Parathyroid adenoma (tissue), 2 donors: ENCODE data around the gene LY6G6C.
"Not testable (repeated sequence)": the region's sequence is repeated elsewhere in the genome, so short reads cannot be mapped to it uniquely, and the experiment has no call there.

Experiments used
- H2AFZ ChIP-seq: fragments of 300-600 bp; sonication (generic); one replicate; pipeline ENCODE4 v1.7.0; 2017; ENCODE audit warnings: antibody characterized with exemption, mild to moderate bottlenecking
- H3K27ac ChIP-seq: fragments of 300-600 bp; sonication (generic); one replicate; pipeline ENCODE4 v1.7.0; 2017
- H3K27me3 ChIP-seq: fragments of 300-600 bp; sonication (generic); one replicate; pipeline ENCODE4 v1.7.0; 2017; ENCODE audit warnings: low read length; ENCODE audit not compliant: control insufficient read depth, insufficient read depth
- H3K36me3 ChIP-seq: fragments of 300-600 bp; sonication (generic); one replicate; pipeline ENCODE4 v1.7.0; 2017; ENCODE audit warnings: low read length; ENCODE audit not compliant: control insufficient read depth, insufficient read depth
- H3K4me1 ChIP-seq: fragments of 300-600 bp; sonication (generic); one replicate; pipeline ENCODE4 v1.7.0; 2017; ENCODE audit warnings: control low read depth
- H3K4me2 ChIP-seq: fragments of 300-600 bp; sonication (generic); one replicate; pipeline ENCODE4 v1.7.0; 2017; ENCODE audit warnings: low read length
- H3K4me3 ChIP-seq: fragments of 300-600 bp; sonication (generic); one replicate; pipeline ENCODE4 v1.7.0; 2017; ENCODE audit warnings: low read depth, low read length
- H3K79me2 ChIP-seq: fragments of 300-600 bp; sonication (generic); one replicate; pipeline ENCODE4 v1.7.0; 2017; ENCODE audit warnings: control low read depth
- H3K9ac ChIP-seq: fragments of 300-600 bp; sonication (generic); one replicate; pipeline ENCODE4 v1.7.0; 2017; ENCODE audit warnings: mild to moderate bottlenecking
- H3K9me3 ChIP-seq: fragments of 300-600 bp; sonication (generic); one replicate; pipeline ENCODE4 v1.7.0; 2017; ENCODE audit warnings: low read length; ENCODE audit not compliant: control insufficient read depth
- CTCF ChIP-seq: fragments of 300-600 bp; sonication (generic); IDR thresholded peaks from one replicate; pipeline ENCODE4 v1.7.0; 2017; ENCODE audit warnings: antibody characterized with exemption, mild to moderate bottlenecking
- donor health status: primary hyperparathyroidism.

The LY6G6C gene

GRCh38 chr6:31710523-31711219 is 10.9 kb downstream of the LY6G6C start:
- no peak overlapping the region for H3K4me2 ChIP-seq
- no peaks in the 10 kb centered on the region for H3K36me3 ChIP-seq
- H3K9me3 ChIP-seq: no peaks in the 10 kb centered on the region
- H3K27ac ChIP-seq: no peak overlapping the region
- H3K4me3 ChIP-seq: no peak overlapping the region
- no peak overlapping the region for H3K9ac ChIP-seq
- no peak for TF ChIP-seq CTCF
- no peaks in the 10 kb centered on the region for H3K27me3 ChIP-seq
- H3K79me2 ChIP-seq: no peaks in the 10 kb centered on the region
- H3K4me1 ChIP-seq: no peaks in the 10 kb centered on the region
- H2AFZ ChIP-seq: no peak overlapping the region

- H3K79me2 ChIP-seq, H3K9ac ChIP-seq, H3K4me2 ChIP-seq, H3K36me3 ChIP-seq, H3K9me3 ChIP-seq, H3K27ac ChIP-seq, H3K4me1 ChIP-seq, H3K27me3 ChIP-seq, H3K4me3 ChIP-seq, H2AFZ ChIP-seq: not testable (repeated sequence)
Observed at GRCh38 chr6:31709157-31709556, 12.4 kb downstream of the LY6G6C start.

GRCh38 chr6:31708224-31708623 is 13.3 kb downstream of the LY6G6C start:
- Histone ChIP-seq H3K36me3 (no peaks in the 10 kb centered on the region), H3K27me3 (no peaks in the 10 kb centered on the region), H3K9me3 (no peaks in the 10 kb centered on the region), H3K4me3 (no peak overlapping the region), H3K9ac (no peak overlapping the region), H3K4me2 (no peak overlapping the region), H3K79me2 (no peaks in the 10 kb centered on the region), H3K27ac (no peak overlapping the region), H2AFZ (no peak overlapping the region), H3K4me1 (peaks cover 2% of the 10 kb centered on the region)
- TF ChIP-seq CTCF: no peak

GRCh38 chr6:31707701-31708100 is 13.8 kb downstream of the LY6G6C start:
- H3K36me3 ChIP-seq: no peaks in the 10 kb centered on the region
- H3K4me1 ChIP-seq: peaks cover 2% of the 10 kb centered on the region
- H3K27ac ChIP-seq: no peak overlapping the region
- H3K79me2 ChIP-seq: peaks cover under 1% of the 10 kb centered on the region
- no peaks in the 10 kb centered on the region for H3K27me3 ChIP-seq
- TF ChIP-seq CTCF: no peak
- H3K9me3 ChIP-seq: no peaks in the 10 kb centered on the region
- no peak overlapping the region for H3K4me3 ChIP-seq
- no peak overlapping the region for H3K9ac ChIP-seq
- H2AFZ ChIP-seq: no peak overlapping the region
- no peak overlapping the region for H3K4me2 ChIP-seq

GRCh38 chr6:31706599-31706998 is 14.9 kb downstream of the LY6G6C start, which contains the start of gene LY6G6F:
LY6G6F (plus strand) TSS chr6:31706866; CDS start chr6:31706907, 41 bp downstream.
- Histone ChIP-seq H2AFZ (no peak within 1 kb of the TSS), H3K4me3 (no peak within 1 kb of the TSS), H3K4me2 (no peak within 1 kb of the TSS), H3K9me3 (no peaks in the 10 kb centered on the region), H3K36me3 (no peaks in the 10 kb centered on the region), H3K27me3 (no peaks in the 10 kb centered on the region), H3K27ac (no peak within 1 kb of the TSS), H3K4me1 (peaks cover 7% of the 10 kb centered on the region), H3K79me2 (peaks cover 6% of the 10 kb centered on the region), H3K9ac (no peak within 1 kb of the TSS)
- no peak for TF ChIP-seq CTCF
